GM23248 (cell line): ENCODE measurements around the gene NOL4L. TPM values are rescaled to one million over a fixed set of nuclear protein-coding genes. Genes with fewer than 3 reads are reported as not detected.
A peak's percentile ranks its signal among the peaks of the same experiment; 100 is the strongest.

Experiments used
- DNase-seq: peaks from one replicate; pipeline ENCODE4 v3.0.0-alpha.2; 2015
- H2AFZ ChIP-seq: fragments of 200-600 bp; sonication (generic); 2 replicates; pipeline ENCODE4 v1.6.1; 2016; ENCODE audit warnings: antibody characterized with exemption
- H3F3A ChIP-seq: fragments of 200-600 bp; sonication (generic); 2 replicates; pipeline ENCODE4 v1.6.1; 2016; ENCODE audit warnings: mild to moderate bottlenecking, antibody characterized with exemption, mixed run types; ENCODE audit not compliant: insufficient read depth
- H3K27ac ChIP-seq: fragments of 200-600 bp; sonication (generic); 2 replicates; pipeline ENCODE4 v1.5.1; 2016; ENCODE audit warnings: mild to moderate bottlenecking
- H3K27me3 ChIP-seq: fragments of 200-600 bp; sonication (generic); replicated peaks from 2 replicates; pipeline ENCODE4 v1.6.1; 2016; ENCODE audit warnings: mild to moderate bottlenecking; ENCODE audit not compliant: insufficient read depth
- H3K36me3 ChIP-seq: fragments of 200-600 bp; sonication (generic); 2 replicates; pipeline ENCODE4 v1.6.1; 2016; ENCODE audit warnings: low read depth, mild to moderate bottlenecking
- H3K4me1 ChIP-seq: fragments of 200-600 bp; sonication (generic); 2 replicates; pipeline ENCODE4 v1.6.1; 2016; ENCODE audit warnings: mild to moderate bottlenecking; ENCODE audit not compliant: insufficient read depth
- H3K4me2 ChIP-seq: fragments of 200-600 bp; sonication (generic); one replicate; pipeline ENCODE4 v1.6.1; 2016; ENCODE audit warnings: mild to moderate bottlenecking; ENCODE audit not compliant: unreplicated experiment
- H3K4me3 ChIP-seq: fragments of 200-600 bp; sonication (generic); 2 replicates; pipeline ENCODE4 v1.5.1; 2016; ENCODE audit warnings: mild to moderate bottlenecking
- H3K79me2 ChIP-seq: fragments of 200-600 bp; sonication (generic); 2 replicates; pipeline ENCODE4 v1.6.1; 2016; ENCODE audit warnings: mild to moderate bottlenecking; ENCODE audit not compliant: insufficient read depth
- H3K9ac ChIP-seq: fragments of 200-600 bp; sonication (generic); 2 replicates; pipeline ENCODE4 v1.6.1; 2016; ENCODE audit warnings: mild to moderate bottlenecking
- H3K9me2 ChIP-seq: fragments of 200-600 bp; sonication (generic); 2 replicates; pipeline ENCODE4 v1.6.1; 2016; ENCODE audit warnings: mixed run types, mild to moderate bottlenecking, moderate library complexity; ENCODE audit not compliant: insufficient read depth
- H3K9me3 ChIP-seq: fragments of 200-600 bp; sonication (generic); one replicate; pipeline ENCODE4 v1.6.1; 2017; ENCODE audit warnings: low read depth
- H4K20me1 ChIP-seq: fragments of 200-600 bp; sonication (generic); 2 replicates; pipeline ENCODE4 v1.6.0; 2016; ENCODE audit not compliant: insufficient read depth
- EZH2 ChIP-seq: fragments of 200-600 bp; sonication (generic); IDR thresholded peaks from 2 replicates; pipeline ENCODE4 v1.6.1; 2018; ENCODE audit warnings: antibody characterized with exemption, mild to moderate bottlenecking; ENCODE audit not compliant: insufficient read depth, poor library complexity, severe bottlenecking
- EZH2phosphoT487 ChIP-seq: fragments of 200-600 bp; sonication (generic); IDR thresholded peaks from 2 replicates; pipeline ENCODE4 v1.6.1; 2018; ENCODE audit warnings: antibody characterized with exemption, moderate library complexity, mild to moderate bottlenecking, low read depth; ENCODE audit not compliant: insufficient read depth
- WGBS, 2 experiments: methylation state at CpG; one replicate each; pipeline ENCODE4 v1.1.6; 2015 to 2017; ENCODE audit warnings: low lambda C conversion rate in 2 of 2, low coverage in 1 of 2; ENCODE audit errors: missing lambda C conversion rate in 2 of 2; 5-methylcytosine and 5-hydroxymethylcytosine counted together
- in situ Hi-C: fragments of 300-500 bp; cut with MboI; formaldehyde crosslinking; loops from 2 replicates; pipeline ENCODE4 v1.15.0; 2020
- polyA plus RNA-seq: library from polyadenylated mRNA; unstranded; fragments of >200 nt; fragmentation: Nextera tagmentation; extraction: Ambion mirVana; gene quantifications from 2 replicates; pipeline ENCODE4 v1.2.1, GENCODE V29; 2016
- total RNA-seq: library from RNA; depleted of rRNA; stranded (reverse); fragments of >200 nt; shearing (Covaris generic); gene quantifications from 2 replicates; pipeline ENCODE4 v1.2.3, GENCODE V29; 2014

NOL4L gene
- total and polyA plus RNA-seq, 2 experiments from 2014 or later = 5.2 to 7.9 TPM

DNA sequence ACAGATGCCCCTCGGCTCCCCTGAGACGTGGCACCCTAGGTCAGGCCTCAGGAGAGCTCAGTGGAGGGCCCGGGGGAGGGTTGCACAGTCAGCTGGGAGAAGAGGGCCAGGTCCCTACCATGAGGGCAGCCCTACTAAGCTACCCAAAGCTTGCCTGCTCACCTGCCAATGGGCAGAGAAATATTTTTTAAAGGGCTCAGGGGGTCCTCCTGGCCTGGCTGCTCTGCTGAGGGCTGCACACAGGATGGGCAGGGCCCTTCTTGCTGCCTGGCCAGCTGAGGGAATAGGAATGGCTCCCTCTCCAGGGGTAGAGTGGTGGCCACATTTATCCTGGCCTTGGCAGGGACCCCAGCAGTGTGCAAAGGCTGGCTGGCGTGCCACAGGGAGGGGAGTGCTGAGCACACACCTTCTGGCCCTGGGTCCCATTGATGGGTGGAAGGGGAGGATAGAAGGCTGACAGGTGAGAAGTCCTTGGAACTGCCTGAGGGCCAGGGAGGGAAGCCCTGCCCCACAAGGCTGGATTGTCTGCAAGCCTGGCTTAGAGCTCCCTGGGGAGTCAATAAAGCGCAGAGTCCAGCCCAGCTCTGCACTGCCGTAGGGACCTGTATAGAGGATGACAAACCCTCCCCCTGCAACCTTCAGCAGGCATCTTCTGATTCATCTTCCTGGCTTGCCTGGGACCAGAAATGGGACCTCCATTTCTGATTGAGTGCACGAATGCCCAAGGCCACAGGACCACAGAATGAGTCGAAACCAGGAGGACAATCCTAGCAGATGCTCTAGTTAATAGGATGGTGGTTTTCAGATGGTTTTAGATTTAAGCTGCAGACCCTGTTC, 62.1 kb downstream of the NOL4L start:
- H3K4me2 ChIP-seq = no peak overlapping the region
- H3K9me3 ChIP-seq = no peaks in the 10 kb centered on the region
- no peaks in the 10 kb centered on the region for H4K20me1 ChIP-seq
- in situ Hi-C loops = no loop called here
- WGBS, 2 experiments = 74 to 77% methylated on average over 8 of the region's 8 CpGs
- H3K27me3 ChIP-seq = no peaks in the 10 kb centered on the region
- H3K79me2 ChIP-seq = no peaks in the 10 kb centered on the region
- DNase-seq = peak; percentile 43
- no peaks in the 10 kb centered on the region for H3K9me2 ChIP-seq
- H3K4me3 ChIP-seq = no peak overlapping the region
- H3K4me1 ChIP-seq = no peaks in the 10 kb centered on the region
- no peak overlapping the region for H3K9ac ChIP-seq
- H3K27ac ChIP-seq = no peak overlapping the region
- no peaks in the 10 kb centered on the region for H3K36me3 ChIP-seq
- TF ChIP-seq EZH2 (no peak), EZH2phosphoT487 (no peak)
- H3F3A ChIP-seq = no peaks in the 10 kb centered on the region
- H2AFZ ChIP-seq = no peak overlapping the region

- Histone ChIP-seq H3K36me3 (no peaks in the 10 kb centered on the region), H3K4me3 (no peak overlapping the region), H3F3A (no peaks in the 10 kb centered on the region), H3K9me3 (no peaks in the 10 kb centered on the region), H3K4me2 (no peak overlapping the region), H4K20me1 (no peaks in the 10 kb centered on the region), H3K79me2 (no peaks in the 10 kb centered on the region), H3K9me2 (no peaks in the 10 kb centered on the region), H3K27ac (no peak overlapping the region), H3K27me3 (no peaks in the 10 kb centered on the region), H3K9ac (no peak overlapping the region), H2AFZ (no peak overlapping the region), H3K4me1 (no peaks in the 10 kb centered on the region)
- 84 to 92% methylated on average over 3 of the region's 3 CpGs for WGBS, 2 experiments
- DNase-seq = no peak
- in situ Hi-C loops = no loop called here
- TF ChIP-seq EZH2phosphoT487 = no peak
- TF ChIP-seq EZH2 = no peak
Observed at GRCh38 chr20:32522526-32522775, 62.7 kb downstream of the NOL4L start.

- Histone ChIP-seq H3K9ac (no peak overlapping the region), H3K36me3 (no peaks in the 10 kb centered on the region), H3K9me3 (no peaks in the 10 kb centered on the region), H3K79me2 (no peaks in the 10 kb centered on the region), H3K27me3 (no peaks in the 10 kb centered on the region), H3F3A (no peaks in the 10 kb centered on the region), H2AFZ (no peak overlapping the region), H4K20me1 (no peaks in the 10 kb centered on the region), H3K9me2 (no peaks in the 10 kb centered on the region), H3K27ac (no peak overlapping the region), H3K4me2 (no peak overlapping the region), H3K4me1 (no peaks in the 10 kb centered on the region), H3K4me3 (no peak overlapping the region)
- whole genome bisulfite sequencing, 2 experiments = 11 to 12% methylated on average over 15 of the region's 15 CpGs
- peak; percentile 76 for DNase-seq
- no peak for TF ChIP-seq EZH2phosphoT487
- no peak for TF ChIP-seq EZH2
- in situ Hi-C loops = no loop called here
Observed at GRCh38 chr20:32521780-32522525, 63.2 kb downstream of the NOL4L start.

DNA sequence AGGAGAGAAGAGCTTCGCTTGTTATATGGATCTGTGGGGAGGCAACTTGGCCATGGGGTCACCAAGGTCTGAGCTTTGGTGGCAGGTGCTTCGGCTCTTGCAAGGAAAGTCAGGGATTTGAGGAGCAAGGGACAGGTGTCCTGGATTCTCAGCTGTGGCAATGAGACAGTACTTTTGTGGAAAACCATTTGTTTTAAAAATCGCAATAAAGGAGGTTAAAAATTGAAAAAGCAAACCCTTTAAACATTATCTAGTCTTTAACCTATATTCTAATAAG, 64.3 kb downstream of the NOL4L start:
- H3F3A ChIP-seq = no peaks in the 10 kb centered on the region
- TF ChIP-seq EZH2 (no peak), EZH2phosphoT487 (no peak)
- 82 to 84% methylated on average over 3 of the region's 3 CpGs for WGBS, 2 experiments
- H3K4me2 ChIP-seq = no peak overlapping the region
- no peaks in the 10 kb centered on the region for H3K36me3 ChIP-seq
- in situ Hi-C loops = no loop called here
- no peaks in the 10 kb centered on the region for H3K27me3 ChIP-seq
- no peaks in the 10 kb centered on the region for H3K79me2 ChIP-seq
- no peak overlapping the region for H3K27ac ChIP-seq
- no peak overlapping the region for H3K4me3 ChIP-seq
- no peak overlapping the region for H3K9ac ChIP-seq
- H3K4me1 ChIP-seq = no peaks in the 10 kb centered on the region
- H2AFZ ChIP-seq = no peak overlapping the region
- no peaks in the 10 kb centered on the region for H3K9me2 ChIP-seq
- H3K9me3 ChIP-seq = no peaks in the 10 kb centered on the region
- H4K20me1 ChIP-seq = no peaks in the 10 kb centered on the region
- no peak for DNase-seq
